Measurements from ENCODE around the gene TDRD10. TPM values are rescaled to one million over a fixed set of nuclear protein-coding genes. Genes with fewer than 3 reads are reported as not detected.

The TDRD10 gene
- not detected in 2 replicates for total RNA-seq

GRCh38 chr1:154502066-154502743, at the start of gene TDRD10, which contains the start of gene SHE:
Gene TDRD10, plus strand, starts transcription at chr1:154502219. Its CDS starts 4,685 bp downstream, at chr1:154506904.
Gene SHE, minus strand, starts transcription at chr1:154502412. Its CDS starts 386 bp downstream, at chr1:154502026.

DNA sequence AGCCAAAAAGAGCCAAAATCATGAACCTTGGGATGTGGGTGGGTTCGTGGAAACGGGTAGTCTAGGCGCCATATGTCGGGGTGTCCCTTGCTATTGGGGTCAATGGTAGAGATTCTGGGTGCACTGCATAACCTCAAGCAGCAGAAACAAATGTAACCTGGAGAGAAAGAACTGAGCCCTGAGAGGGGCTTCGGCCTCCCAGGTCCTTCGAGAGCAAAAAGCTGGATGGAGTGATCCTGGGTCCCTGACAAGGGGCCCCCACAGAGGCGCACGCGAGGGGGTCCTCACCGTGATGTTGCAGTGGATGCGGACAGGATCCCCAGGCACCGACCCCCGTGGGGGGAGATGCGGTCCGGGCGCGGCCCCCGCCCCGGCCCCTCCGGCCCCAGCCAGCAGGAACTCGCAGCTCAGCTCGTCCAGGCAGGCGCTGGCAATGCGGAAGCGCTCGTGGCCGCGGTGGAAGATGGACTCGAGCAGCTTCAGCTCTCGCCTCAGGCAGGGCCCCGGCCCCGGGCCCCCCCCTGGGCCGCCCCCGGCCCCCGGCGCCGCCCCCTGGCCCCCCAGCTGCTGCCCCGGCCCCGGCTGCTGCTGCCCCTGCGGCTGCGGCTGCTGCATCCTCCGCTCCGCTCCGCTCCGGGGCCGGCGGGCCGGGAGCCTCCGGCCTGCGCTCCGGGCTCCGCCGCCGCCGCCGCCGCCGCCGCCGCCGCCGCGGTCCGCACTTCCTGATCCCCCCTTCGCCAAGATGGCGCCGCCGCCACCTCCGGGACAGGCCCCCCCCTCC, 56.1 kb downstream of the TDRD10 start, which contains the start of gene UBE2Q1:
Gene UBE2Q1, minus strand, starts transcription at position 724 of the 781 bp plus-strand sequence. Its CDS starts 109 bp downstream, at position 615.

GRCh38 chr1:154567386-154568156, 65.6 kb downstream of the TDRD10 start, which contains the start of gene CHRNB2:
Gene CHRNB2, plus strand, starts transcription at chr1:154567778. Its CDS starts 267 bp downstream, at chr1:154568045.

Other genes with a start within 250 kb of the TDRD10 start
- 94.2 and 138 TPM in 2 replicates for gene HAX1, start 229.6 kb upstream of the TDRD10 start, total RNA-seq
- gene AQP10, start 181.1 kb upstream of the TDRD10 start, total RNA-seq: 0.14 TPM in 1 of 2 replicates, not detected in the other
- gene ATP8B2, start 176.7 kb upstream of the TDRD10 start, total RNA-seq: 9.2 and 22.8 TPM in 2 replicates
- 24.3 and 35.8 TPM in 2 replicates for gene IL6R, start 96.9 kb upstream of the TDRD10 start, total RNA-seq
- 0.07 TPM in 1 of 2 replicates, not detected in the other for gene SHE, start 193 bp downstream of the TDRD10 start, total RNA-seq
- 26.3 and 45.6 TPM in 2 replicates for gene UBE2Q1, start 56.4 kb downstream of the TDRD10 start, total RNA-seq
- gene CHRNB2, start 65.6 kb downstream of the TDRD10 start, total RNA-seq: under 0.01 and 0.07 TPM in 2 replicates
- gene ADAR, start 106.0 kb downstream of the TDRD10 start, total RNA-seq: 81.0 and 138 TPM in 2 replicates